Measurements from ENCODE around the gene RNASE11.

DNA sequence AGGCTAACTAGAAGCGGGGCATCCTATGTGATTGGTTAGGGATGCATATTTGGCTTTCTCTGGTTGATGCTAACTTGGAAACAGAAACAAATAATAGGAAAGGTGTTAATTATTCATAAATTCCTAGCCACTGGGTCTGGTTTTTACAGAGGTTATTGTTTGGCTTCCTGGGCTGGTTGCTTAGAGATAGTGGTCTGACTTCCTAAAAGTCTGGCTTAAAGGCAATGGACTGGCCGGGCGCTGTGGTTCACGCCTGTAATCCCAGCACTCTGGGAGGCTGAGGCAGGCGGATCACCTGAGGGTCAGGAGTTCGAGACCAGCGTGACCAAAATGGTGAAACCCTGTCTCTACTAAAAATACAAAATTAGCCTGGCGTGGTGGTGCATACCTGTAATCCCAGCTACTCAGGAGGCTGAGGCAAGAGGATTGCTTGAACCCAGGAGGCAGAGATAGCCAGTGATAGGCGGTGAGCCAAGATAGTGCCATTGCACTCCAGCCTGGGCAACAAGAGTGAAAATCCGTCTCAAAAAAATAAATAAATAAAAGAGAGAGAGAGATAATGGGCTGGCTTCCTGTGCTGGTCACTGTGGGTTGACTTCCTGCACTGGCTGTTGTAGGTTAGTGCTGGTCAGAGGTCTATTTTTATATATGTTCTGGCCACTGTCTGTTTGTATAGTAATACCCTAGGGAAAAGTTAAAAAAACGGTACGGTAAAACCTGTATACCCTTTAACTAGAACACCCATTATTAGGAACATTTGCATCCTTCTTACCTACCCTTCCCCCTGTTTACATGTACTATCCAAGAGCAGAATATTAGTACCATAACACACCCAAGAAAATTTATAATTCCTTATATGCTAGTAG lies 29.6 kb upstream of the RNASE11 start:
- TF ChIP-seq CTCF (IDR thresholded peaks at IDR 0.05; ENCODE audit: low read depth, low read length, missing input control): no peak
- no peak for TF ChIP-seq SP1 (IDR thresholded peaks at IDR 0.05)
- no peak for TF ChIP-seq JUND (IDR thresholded peaks at IDR 0.05)
- no peak for TF ChIP-seq YY1 (IDR thresholded peaks at IDR 0.05)
- TF ChIP-seq, protein P1, sequence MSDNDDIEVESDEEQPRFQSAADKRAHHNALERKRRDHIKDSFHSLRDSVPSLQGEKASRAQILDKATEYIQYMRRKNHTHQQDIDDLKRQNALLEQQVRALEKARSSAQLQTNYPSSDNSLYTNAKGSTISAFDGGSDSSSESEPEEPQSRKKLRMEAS (IDR thresholded peaks at IDR 0.05): no peak
- no peak for TF ChIP-seq TAF1 (conservative IDR thresholded peaks at IDR 0.05)
- TF ChIP-seq FOXA2 (IDR thresholded peaks at IDR 0.05): no peak
- TF ChIP-seq, protein P2, sequence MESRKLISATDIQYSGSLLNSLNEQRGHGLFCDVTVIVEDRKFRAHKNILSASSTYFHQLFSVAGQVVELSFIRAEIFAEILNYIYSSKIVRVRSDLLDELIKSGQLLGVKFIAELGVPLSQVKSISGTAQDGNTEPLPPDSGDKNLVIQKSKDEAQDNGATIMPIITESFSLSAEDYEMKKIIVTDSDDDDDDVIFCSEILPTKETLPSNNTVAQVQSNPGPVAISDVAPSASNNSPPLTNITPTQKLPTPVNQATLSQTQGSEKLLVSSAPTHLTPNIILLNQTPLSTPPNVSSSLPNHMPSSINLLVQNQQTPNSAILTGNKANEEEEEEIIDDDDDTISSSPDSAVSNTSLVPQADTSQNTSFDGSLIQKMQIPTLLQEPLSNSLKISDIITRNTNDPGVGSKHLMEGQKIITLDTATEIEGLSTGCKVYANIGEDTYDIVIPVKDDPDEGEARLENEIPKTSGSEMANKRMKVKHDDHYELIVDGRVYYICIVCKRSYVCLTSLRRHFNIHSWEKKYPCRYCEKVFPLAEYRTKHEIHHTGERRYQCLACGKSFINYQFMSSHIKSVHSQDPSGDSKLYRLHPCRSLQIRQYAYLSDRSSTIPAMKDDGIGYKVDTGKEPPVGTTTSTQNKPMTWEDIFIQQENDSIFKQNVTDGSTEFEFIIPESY (IDR thresholded peaks at IDR 0.05): no peak
- no peak for TF ChIP-seq EGR1 (IDR thresholded peaks at IDR 0.05; ENCODE audit: low read depth in 2 of 2)

Data from liver (tissue), 3 donors.